RKO (cell line): ENCODE data around the gene TMPRSS9.
A peak's percentile ranks its signal among the peaks of the same experiment; 100 is the strongest.

Experiments
- DNase-seq: peaks from one replicate; pipeline ENCODE4 v3.0.0-alpha.2; 2016; ENCODE audit warnings: low spot score

TMPRSS9 gene

DNA sequence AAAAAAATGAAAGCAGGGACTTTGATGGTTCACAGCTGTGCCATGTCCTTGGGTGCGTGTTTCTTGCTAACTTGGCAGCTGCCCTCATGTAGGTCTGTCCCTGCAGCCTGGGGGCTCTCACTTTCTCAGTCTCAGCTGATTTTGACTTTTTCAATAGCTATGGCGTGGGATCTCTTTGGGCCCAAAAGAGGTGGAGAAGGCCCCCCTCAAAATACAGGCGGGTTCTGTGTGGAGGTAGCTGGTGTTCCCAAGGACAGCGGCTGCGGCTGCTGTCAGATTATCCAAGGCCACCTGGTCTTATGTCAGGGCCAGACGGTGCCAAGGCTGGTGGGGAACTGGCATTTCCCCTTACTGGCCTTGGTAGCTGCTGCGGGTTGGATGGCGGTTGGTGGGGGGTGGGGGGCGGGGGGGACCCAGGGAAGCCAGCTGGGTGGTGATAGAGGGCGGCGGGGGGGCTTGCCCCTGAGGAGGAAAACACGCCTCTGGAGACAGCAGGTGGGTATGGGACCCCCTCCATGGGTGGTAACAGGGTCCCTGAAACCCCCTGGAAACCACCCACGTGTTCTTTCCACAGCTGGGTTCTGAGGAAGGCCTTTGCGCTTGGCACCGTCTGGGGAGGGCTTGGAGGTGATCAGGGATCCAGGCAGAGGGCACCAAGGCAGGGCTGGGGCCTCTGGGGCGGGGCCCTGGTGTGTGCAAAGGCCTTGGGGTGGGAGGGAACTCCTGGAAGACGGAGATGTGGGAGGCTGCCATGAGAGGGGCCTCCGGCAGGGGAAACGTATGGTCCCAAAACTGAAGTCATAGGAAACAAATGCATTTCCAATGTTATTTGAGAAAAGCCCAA is 63.2 kb downstream of the TMPRSS9 start:
- DNase-seq, result no peak

DNA sequence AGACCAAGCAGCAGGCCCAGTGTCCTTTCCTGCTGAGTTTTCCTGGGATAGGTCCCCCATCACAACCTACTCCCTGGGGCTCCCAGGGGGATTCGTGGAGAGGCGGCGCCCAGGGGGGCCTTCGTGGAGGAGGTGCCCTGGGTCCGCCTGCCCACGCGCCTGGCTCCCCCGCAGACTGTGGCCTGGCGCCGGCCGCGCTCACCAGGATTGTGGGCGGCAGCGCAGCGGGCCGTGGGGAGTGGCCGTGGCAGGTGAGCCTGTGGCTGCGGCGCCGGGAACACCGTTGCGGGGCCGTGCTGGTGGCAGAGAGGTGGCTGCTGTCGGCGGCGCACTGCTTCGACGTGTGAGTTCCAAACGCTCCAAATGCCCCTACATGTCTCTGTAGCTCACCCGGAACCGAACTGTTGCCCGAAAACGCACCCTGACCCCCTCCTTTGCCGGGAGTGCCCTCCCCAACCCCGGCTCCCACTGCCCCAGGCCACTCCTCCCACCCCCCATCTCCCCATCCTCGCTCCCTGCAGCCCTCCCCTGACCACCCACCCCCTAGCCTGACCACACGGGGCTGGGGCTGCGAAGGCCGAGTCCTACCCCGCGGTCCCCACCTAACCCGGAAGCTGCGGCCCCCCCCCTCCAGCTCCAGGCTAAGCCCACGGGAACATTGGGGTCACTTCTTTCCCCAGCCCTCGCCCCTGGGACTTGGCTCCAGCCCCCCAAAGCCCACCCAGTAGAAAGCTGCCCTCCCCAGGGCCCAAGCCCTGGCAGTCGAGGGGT is 64.0 kb downstream of the TMPRSS9 start:
- DNase-seq, result no peak

DNA sequence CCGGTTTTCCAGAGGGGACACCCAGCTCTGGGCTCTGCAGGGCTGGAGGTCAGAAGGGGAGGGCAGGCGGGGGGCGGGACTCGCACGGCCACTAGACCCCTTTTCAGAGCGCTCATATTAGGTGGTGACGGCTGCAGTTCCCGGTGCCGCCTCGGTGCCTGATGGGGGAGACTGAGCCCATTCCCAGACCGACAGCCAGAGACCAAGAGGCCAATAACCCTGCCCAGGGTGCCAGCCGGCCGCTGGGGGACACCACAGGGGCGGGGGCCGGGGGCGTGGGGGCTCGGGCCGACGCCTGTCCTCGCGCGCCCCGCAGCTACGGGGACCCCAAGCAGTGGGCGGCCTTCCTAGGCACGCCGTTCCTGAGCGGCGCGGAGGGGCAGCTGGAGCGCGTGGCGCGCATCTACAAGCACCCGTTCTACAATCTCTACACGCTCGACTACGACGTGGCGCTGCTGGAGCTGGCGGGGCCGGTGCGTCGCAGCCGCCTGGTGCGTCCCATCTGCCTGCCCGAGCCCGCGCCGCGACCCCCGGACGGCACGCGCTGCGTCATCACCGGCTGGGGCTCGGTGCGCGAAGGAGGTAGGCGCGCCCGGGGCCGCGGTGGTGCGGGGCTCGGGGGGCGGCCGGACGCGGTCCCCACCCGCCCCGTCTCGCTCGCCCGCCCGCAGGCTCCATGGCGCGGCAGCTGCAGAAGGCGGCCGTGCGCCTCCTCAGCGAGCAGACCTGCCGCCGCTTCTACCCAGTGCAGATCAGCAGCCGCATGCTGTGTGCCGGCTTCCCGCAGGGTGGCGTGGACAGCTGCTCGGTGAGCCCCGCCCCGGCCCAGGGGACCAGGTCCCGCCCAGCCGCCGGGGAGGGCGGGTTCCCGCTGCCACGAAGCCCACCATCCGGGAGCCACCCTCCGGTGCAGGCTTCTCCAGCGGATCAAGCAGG is 64.9 kb downstream of the TMPRSS9 start:
- no peak for DNase-seq

DNA sequence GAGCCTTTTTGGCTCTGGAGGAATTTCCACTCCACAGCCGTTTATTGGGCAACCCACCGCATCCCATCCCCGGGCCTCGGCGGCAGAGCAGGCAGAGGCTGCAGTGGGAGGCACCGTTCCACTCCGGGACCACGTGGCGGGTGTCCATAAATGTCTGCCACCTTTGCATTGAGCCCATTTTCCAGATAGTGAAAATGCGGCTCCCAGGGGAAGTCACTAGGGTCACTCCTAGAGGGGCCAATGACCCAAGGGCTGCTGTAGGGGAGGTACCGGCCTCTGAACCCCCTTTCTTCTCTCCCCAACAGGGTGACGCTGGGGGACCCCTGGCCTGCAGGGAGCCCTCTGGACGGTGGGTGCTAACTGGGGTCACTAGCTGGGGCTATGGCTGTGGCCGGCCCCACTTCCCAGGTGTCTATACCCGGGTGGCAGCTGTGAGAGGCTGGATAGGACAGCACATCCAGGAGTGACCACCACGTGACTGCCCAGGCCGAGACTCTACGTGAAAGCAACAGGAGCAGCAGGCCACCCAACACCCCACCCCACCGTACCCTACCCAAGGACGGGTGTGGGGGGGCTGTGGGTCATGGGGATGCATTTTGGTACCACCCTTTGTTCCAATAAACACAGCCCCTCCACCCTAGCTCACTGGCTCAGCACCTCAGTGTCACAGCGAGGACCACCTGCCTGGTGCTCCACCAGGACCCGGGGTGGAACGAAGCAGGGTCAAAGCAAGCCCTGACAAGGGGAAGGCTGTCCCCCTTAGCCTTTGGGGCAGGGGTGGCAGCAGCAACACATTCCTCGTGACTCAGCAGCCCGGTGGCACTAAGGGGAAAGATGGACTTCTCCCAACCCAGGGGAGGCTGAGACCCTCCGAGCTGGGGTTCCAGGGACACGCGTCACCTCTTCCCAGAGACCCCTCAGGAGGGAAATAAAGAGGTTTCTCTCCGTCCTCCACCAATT is 65.8 kb downstream of the TMPRSS9 start:
- DNase-seq, result no peak

DNA sequence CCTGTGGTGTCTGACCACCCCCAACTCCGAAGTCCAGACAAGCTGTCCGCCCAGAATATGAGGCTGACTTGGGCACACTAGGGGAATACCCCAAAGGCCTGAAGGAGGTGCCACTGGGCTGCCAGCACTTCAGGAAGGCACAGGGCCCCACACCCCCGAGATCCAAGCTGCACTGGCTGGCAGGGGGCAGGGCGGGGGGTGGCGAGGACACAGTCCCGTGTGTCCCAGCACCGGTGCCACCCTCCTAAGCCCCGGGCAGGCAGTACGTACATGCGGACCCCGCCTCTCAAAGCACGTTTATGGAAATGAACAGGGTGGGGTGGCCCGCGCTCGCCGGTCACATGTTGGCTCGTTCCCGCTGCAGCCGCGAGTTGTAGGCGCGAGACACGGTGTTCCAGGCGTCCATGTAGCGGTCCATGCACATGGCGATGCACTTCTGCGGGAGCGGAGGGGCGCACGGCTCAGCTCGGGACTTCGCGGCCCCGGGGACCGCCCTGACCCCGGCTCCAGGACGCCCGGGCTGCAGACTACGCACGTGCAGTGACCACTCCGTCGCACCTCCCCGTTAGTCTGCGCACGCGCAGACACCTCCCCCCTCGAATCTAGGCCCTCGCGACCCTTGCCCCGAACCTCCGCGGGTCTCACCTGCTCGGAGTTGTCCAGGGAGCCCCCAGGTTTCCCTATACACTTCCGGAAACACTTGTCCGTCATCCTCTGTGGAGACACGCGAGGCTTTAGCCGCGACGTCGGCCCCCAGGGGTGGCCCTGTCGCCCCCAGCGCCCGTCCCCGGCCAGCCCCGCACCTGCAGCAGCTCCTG is 66.8 kb downstream of the TMPRSS9 start:
- peak; percentile 67 for DNase-seq

DNA sequence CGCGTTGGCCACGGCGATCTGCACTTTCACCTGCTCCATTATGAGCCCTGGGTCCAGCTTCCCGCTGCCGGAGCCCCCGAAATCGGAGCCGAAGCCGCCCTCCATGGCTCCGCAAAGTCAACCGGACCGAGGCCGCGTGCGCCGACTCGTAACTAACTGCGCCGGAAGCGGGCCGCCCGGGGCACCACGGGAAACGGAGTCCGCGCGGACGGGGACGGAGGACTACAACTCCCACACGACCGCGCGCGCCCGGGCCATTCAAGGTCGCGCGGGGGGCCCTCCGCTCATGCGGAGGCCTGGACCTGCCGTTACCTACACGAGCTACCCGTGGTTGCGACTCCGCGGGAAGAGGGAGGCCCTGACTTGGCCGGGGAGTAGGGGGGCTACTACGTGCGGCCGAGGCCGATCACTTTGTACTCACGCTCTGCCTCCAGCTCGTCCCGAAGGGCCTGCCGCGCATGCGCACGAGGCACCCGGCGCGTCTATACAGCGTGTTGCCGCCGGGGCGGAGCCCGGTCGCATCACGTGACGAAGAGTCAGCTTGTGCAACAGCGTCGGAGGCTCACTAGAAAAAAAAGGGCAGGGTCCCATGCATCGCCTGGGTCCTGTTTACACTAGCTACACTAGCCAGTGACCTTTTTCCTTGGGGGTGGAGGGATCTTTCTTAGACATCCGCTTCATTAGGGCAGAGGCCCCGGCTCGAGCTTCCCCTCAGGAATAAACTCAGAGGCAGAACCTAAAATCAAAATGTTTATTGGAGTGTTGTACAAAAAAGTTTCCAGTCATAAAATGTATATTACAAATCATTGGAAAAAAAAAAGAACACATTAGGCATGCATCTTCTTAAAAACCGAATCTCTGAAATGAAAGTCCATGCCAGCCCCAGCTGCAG is 67.6 kb downstream of the TMPRSS9 start, which contains the start of gene TIMM13:
TIMM13 (minus strand) TSS at position 158 of the 892 bp plus-strand sequence; CDS start at position 105, 53 bp downstream.
- DNase-seq, result peak; percentile 95

DNA sequence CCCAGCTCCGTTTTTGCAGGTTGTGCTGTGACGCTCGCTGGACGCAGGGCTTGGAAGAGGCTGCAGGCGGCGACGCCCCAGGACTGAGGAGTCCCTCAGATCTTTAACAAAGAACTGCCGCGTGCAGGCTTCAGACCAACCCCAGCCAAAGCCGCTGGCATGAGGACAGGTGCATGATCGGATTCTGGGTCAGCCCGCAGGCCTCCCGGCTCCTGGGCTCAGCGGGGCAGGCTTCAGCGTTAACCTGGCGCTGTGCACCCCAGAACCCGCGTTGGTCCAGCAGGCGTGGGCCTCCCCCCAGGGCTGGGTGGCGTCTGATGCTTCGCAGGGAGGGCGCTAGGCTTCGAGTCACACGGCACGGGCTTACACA is 68.2 kb downstream of the TMPRSS9 start:
- no peak for DNase-seq

DNA sequence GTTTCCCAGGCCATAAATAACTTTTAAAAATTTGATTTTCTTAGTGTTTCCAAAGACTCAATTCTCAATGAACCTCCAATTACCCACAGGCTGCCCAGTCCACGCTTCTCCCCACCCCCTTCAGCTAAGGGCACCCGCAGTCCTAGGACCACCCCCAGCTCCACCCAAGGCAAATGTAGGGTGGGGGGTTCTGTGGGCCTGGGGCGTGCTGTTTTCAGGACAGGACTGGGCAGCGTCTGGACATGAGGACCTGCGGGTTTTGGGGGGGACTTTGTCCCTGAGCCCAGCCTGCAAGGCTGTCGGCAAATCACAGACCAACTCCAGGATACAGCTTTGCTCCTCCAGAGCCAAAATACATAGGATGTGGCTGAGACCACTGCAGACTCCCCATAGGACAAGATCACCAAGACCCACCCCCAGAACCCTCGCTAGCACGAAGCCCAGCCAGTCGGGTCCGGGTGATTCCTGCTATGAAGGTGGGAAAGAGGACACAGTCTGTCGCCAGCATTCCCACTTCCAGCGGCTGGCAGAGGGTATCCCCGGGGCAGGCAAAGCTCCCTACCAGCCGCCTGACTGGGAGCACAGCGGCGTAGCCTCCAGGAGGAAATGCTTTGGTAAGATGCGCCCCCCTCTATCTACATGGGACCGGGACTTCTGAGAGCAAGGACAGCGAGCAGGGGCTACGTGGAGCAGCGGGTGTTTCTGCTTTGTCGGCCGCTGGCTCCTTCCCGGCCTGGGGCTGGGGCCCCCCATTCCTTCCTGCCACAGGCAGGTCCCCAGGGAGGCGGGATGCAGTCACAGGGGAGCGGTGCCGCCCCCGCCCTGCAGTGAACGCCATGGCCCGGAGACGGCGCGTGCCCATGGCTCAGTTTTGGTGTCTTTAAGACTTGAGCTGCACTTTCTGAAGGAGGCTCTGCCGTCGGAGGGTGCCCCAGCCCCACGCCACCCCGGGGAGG is 69.0 kb downstream of the TMPRSS9 start:
- DNase-seq, result no peak

DNA sequence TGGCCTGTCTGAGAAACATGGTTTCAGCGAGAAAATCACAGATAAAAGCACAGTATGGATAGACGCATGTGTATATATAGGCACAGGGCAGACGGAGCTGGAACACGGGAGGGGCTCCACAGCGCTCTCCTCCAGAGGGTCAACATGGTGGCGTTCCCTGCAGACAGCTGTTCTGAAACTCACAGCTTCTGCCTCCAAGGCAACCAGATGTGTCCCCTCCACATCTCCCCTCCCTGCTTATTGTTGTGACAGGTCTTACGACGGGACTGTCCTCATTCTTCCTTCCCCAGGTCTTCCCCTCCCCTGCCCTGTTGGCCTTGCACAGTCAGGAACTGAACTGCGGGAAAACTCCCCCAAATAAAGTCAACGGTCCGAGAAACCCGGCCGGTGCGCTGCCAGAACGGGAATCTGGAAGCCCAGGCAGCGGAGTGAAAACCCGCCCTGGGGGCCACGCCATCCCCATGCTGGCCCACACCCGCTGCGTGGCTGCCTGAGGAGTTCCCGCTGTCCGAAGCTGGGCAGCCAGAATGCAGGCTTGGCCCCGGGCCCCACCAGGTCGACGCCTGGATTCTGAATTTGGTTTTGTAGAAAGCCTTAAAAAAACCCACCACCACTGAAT is 70.0 kb downstream of the TMPRSS9 start:
- no peak for DNase-seq

DNA sequence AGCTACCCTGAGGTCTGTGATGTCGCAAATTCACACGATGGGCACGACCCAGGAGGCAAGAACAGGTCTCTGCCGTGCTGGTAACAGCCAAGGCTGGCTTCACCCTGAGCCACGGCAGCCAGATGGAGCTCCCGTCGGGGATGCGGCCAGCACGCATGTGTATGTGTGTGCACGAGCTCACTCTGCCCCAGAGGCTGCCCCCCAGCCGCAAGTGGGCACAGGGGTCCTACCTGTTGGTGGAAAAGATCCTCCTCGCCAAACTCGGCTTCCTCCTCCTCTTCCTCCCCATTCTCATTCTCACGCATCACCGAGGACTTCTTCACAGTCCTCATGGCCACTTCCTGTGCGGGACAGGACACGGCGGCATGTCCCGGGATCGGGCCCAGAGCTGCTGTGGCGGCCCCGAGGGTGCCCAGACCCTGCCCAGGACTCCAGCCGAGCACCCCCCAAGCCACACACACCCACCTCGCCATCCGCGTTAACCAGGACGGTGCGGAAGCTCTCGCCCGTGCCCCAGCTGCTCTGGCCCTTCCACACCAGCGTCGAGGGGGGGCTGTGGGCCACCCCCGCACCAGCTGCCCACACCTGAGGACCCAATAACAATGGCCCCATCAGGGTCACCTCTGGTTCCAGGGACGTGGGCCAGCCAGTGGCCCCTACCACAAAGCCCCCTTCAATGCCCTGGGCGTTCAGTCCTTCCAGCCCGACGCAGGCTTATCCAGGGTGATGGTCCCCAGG is 71.4 kb downstream of the TMPRSS9 start:
- no peak for DNase-seq

DNA sequence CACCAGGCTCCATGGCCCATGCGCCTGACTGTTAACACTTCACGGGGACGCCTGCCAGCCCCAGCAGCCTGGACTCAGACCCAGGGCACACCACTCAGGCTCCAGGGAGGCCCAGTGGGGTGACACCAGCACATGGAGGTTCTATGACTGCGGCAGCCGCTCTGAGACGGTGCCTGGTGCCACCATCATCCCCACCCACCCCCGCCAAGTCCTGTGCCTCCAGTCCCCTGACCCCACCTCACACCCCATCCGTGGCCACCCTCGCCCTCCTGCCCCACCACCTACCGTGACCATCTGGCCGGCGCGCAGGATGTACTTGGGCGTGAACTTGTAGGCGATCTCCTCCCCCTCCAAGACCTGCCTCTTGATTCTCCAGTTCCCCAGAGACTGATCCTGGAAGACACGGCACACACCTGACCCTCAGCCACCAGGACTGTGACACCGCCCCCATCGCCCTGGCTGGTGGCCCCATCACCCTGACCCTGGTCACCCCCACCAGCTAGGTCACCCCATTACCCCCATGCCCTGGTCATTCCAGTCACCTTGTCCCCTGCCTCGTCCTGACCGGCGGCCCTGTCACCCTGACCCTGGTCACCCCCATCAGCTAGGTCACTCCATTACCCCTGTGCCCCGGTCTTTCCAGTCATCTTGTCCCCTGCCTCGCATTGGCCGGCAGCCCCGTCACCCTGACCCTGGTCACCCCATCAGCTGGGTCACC is 72.2 kb downstream of the TMPRSS9 start:
- DNase-seq, result no peak

DNA sequence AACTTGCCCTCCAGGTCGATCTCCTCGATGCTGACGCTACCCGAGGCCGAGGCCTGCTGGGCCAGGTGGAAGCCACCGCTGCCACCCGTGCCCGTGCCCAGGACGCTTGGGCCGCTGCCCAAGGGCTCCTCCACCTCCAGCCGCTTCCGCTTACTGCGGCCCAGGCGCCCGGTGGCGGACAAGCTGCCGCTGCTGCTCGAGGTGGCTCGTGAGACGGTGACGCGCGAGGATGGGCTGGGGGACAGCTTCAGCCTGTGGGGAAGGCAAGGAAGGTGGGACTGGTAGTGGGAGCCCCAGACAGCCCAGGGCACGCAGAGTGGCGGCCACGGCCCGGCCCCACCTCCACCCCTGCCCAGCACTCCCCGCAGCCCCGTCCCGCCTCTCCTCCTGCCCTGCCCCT is 73.8 kb downstream of the TMPRSS9 start:
- no peak for DNase-seq

DNA sequence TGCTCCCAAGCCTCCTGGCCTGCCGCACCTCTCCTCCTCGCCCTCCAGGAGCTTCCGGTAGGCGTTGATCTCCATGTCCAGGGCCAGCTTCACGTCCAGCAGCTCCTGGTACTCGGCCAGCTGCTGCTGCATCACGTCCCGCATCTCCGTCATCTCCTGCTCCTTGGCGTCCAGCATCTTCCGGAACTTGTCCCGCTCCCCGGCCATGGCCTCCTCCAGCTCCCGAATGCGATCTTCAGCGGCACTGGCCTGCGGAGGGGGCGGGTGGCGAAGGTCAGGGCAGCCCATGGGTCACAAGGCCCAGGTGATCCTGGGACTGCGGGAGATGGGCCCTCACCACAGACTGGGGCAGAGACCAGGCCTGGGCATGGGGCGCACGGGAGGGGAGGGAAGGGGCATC is 74.2 kb downstream of the TMPRSS9 start:
- no peak for DNase-seq

DNA sequence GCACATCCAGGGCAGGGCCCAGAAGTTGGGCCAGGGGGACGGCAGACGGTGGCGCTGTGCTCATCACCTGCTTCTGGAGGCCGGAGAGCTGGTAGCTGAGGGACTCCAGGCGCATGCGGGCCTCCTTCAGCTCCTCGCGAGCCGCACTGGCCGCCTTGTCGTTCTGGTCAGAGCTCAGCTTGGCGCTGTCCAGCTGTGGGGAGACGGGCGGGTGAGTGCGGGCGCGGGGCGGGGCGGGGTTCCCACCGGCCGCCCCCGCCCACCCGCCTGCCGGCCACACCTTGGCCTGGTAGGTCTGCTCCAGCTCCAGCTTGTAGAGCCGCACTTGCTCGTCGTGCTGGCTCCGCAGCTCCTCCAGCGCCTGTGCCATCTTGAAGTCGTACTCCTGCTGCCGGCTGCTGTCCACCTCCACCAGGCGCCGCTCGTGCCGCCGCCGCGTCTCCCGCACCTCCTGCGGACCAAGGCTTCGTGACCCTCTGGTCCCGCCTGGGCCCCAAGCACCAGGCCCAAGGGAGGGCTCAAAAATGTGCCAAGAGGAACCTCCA is 74.7 kb downstream of the TMPRSS9 start:
- no peak for DNase-seq

DNA sequence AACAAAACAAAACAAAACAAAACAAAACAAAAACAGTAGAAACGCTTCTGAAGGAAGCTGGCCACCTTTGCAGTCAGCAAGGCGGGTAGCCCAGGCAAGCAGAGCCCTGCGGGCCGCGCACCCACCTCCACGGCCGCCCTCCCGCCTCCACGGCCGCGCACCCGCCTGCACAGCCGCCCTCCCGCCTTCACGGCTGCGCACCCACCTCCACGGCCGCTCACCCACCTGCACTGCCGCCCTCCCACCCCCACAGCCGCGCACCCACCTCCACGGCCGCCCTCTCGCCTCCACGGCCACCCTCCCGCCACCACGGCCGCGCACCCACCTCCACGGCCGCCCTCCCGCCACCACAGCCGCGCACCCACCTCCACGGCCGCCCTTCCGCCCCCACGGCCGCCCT is 76.3 kb downstream of the TMPRSS9 start:
- DNase-seq, result no peak

DNA sequence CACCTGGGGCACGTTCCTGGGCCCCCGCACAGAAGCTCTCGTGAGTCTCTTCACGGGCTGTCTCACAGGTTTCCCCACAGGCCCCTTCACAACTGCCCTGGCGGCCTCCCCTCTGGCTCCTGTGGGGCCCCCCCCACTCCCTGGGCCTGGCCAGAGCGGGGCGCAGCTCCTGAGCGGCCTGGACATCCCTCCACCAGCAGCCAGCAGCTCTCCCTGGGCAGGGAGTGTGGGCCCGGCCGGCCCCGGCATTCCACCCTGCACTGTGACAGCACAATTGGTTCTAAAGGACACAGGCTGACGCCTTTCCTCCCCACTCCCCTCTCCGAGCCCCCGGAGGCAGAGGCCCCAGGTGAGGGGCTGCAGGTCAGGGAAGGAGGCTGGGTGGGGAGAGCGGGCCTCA is 76.9 kb downstream of the TMPRSS9 start:
- DNase-seq, result no peak
